ENCODE data around the gene LIMA1.

DNA sequence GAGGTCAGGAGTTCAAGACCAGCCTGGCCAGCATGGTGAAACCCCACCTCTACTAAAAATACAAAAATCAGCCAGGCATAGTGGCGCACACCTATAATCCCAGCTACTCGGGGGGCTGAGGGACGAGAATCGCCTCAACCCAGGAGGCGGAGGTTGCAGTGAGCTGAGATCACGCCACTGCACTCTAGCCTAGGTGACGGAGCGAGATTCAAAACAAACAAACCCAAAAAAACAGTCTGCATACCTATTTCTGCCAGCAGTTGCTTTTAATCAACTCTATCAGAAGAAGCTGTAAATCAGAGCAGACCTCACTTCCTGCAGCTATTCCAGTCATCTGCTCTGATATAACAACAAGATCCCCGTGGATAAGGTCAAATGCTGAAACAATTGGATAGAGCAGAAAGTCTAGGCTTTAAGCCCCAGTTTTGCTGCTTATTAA is 50.5 kb downstream of the LIMA1 start:
- no peak for TF ChIP-seq MXI1 (IDR thresholded peaks at IDR 0.05; ENCODE audit: borderline replicate concordance, low read depth, low read length)
- TF ChIP-seq MAFK (IDR thresholded peaks at IDR 0.05; ENCODE audit: low read depth, low read length) = no peak
- TF ChIP-seq, protein P1, sequence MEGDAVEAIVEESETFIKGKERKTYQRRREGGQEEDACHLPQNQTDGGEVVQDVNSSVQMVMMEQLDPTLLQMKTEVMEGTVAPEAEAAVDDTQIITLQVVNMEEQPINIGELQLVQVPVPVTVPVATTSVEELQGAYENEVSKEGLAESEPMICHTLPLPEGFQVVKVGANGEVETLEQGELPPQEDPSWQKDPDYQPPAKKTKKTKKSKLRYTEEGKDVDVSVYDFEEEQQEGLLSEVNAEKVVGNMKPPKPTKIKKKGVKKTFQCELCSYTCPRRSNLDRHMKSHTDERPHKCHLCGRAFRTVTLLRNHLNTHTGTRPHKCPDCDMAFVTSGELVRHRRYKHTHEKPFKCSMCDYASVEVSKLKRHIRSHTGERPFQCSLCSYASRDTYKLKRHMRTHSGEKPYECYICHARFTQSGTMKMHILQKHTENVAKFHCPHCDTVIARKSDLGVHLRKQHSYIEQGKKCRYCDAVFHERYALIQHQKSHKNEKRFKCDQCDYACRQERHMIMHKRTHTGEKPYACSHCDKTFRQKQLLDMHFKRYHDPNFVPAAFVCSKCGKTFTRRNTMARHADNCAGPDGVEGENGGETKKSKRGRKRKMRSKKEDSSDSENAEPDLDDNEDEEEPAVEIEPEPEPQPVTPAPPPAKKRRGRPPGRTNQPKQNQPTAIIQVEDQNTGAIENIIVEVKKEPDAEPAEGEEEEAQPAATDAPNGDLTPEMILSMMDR (conservative IDR thresholded peaks at IDR 0.05; ENCODE audit: low read depth, low read length) = no peak
- TF ChIP-seq POLR2A (IDR thresholded peaks at IDR 0.05; ENCODE audit: low read depth, low read length) = no peak
- no peak for TF ChIP-seq RAD21 (IDR thresholded peaks at IDR 0.05; ENCODE audit: low read length)
- TF ChIP-seq, protein P2, sequence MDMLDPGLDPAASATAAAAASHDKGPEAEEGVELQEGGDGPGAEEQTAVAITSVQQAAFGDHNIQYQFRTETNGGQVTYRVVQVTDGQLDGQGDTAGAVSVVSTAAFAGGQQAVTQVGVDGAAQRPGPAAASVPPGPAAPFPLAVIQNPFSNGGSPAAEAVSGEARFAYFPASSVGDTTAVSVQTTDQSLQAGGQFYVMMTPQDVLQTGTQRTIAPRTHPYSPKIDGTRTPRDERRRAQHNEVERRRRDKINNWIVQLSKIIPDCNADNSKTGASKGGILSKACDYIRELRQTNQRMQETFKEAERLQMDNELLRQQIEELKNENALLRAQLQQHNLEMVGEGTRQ (IDR thresholded peaks at IDR 0.05; ENCODE audit: low read depth, low read length) = no peak
- TF ChIP-seq SMC3 (IDR thresholded peaks at IDR 0.05; ENCODE audit: low read depth, low read length) = no peak
- no peak for TF ChIP-seq CHD1 (IDR thresholded peaks at IDR 0.05; ENCODE audit: low read depth, low read length)
- TF ChIP-seq, protein P3, sequence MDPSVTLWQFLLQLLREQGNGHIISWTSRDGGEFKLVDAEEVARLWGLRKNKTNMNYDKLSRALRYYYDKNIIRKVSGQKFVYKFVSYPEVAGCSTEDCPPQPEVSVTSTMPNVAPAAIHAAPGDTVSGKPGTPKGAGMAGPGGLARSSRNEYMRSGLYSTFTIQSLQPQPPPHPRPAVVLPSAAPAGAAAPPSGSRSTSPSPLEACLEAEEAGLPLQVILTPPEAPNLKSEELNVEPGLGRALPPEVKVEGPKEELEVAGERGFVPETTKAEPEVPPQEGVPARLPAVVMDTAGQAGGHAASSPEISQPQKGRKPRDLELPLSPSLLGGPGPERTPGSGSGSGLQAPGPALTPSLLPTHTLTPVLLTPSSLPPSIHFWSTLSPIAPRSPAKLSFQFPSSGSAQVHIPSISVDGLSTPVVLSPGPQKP (IDR thresholded peaks at IDR 0.05; ENCODE audit: borderline replicate concordance, low read depth, low read length) = no peak
- TF ChIP-seq RCOR1 (IDR thresholded peaks at IDR 0.05; ENCODE audit: insufficient replicate concordance, low read length) = no peak
- TF ChIP-seq NFE2L2 (IDR thresholded peaks at IDR 0.05; ENCODE audit: low read depth, low read length) = no peak
- TF ChIP-seq BHLHE40 (IDR thresholded peaks at IDR 0.05; ENCODE audit: low read depth, low read length) = no peak
- TF ChIP-seq FOS (IDR thresholded peaks at IDR 0.05; ENCODE audit: low read depth, low read length) = no peak
- TF ChIP-seq RFX5 (IDR thresholded peaks at IDR 0.05; ENCODE audit: low read depth, low read length) = no peak

Data from IMR-90 (cell line).